Measurements from ENCODE around the gene LMOD1. TPM values are rescaled to one million over a fixed set of nuclear protein-coding genes. Genes with fewer than 3 reads are reported as not detected.
"Not testable (repeated sequence)": the region's sequence is repeated elsewhere in the genome, so short reads cannot be mapped to it uniquely, and the experiment has no call there.

The LMOD1 gene
- 4.7 and 6.0 TPM in 2 replicates for total RNA-seq (2014; rRNA removed; shearing (Covaris generic))

- DNase-seq (ENCODE audit: low read depth) = peak; percentile 91
These were observed at the start of gene LMOD1 for GRCh38 chr1:201946224-201946908. LMOD1 (minus strand) TSS chr1:201946548; CDS start chr1:201946340, 208 bp downstream.

GRCh38 chr1:201990427-201990826 lies 44.1 kb upstream of the LMOD1 start:
- no peak for DNase-seq (ENCODE audit: low read depth)

GRCh38 chr1:201989354-201990128 lies 43.2 kb upstream of the LMOD1 start:
- DNase-seq (ENCODE audit: low read depth) = no peak

- no peak for DNase-seq (ENCODE audit: low read depth)
These were observed 42.3 kb upstream of the LMOD1 start for GRCh38 chr1:201988601-201989000.

- no peak for DNase-seq (ENCODE audit: low read depth)
These were observed 39.0 kb upstream of the LMOD1 start for GRCh38 chr1:201985355-201985754.

- no peak for DNase-seq (ENCODE audit: low read depth)
These were observed 38.1 kb upstream of the LMOD1 start for GRCh38 chr1:201984446-201984845.

GRCh38 chr1:201983380-201983805 lies 37.0 kb upstream of the LMOD1 start:
- DNase-seq (ENCODE audit: low read depth) = no peak

- peak; percentile 89 for DNase-seq (ENCODE audit: low read depth)
These were observed 36.5 kb upstream of the LMOD1 start, which contains the start of gene RNPEP for GRCh38 chr1:201982623-201983379. RNPEP (plus strand) TSS chr1:201982648; CDS start chr1:201982667, 19 bp downstream.

GRCh38 chr1:201982082-201982622 lies 35.8 kb upstream of the LMOD1 start:
- no peak for DNase-seq (ENCODE audit: low read depth)

- peak; percentile 69 for DNase-seq (ENCODE audit: low read depth)
These were observed 24.2 kb upstream of the LMOD1 start for GRCh38 chr1:201970334-201971159.

GRCh38 chr1:201968202-201968925 lies 22.0 kb upstream of the LMOD1 start:
- DNase-seq (ENCODE audit: low read depth) = no peak

GRCh38 chr1:201966171-201966570 lies 19.8 kb upstream of the LMOD1 start:
- no peak for DNase-seq (ENCODE audit: low read depth)

- peak; percentile 33 for DNase-seq (ENCODE audit: low read depth)
These were observed 17.9 kb upstream of the LMOD1 start for GRCh38 chr1:201964261-201964660.

GRCh38 chr1:201962382-201962781 lies 16.0 kb upstream of the LMOD1 start:
- not testable (repeated sequence) for DNase-seq (ENCODE audit: low read depth)

GRCh38 chr1:201958348-201958747 lies 12.0 kb upstream of the LMOD1 start:
- no peak for DNase-seq (ENCODE audit: low read depth)

- no peak for DNase-seq (ENCODE audit: low read depth)
These were observed 9.4 kb upstream of the LMOD1 start for GRCh38 chr1:201955729-201956143.

- peak; percentile 99 for DNase-seq (ENCODE audit: low read depth)
These were observed 8.8 kb upstream of the LMOD1 start, which contains the start of gene TIMM17A for GRCh38 chr1:201955009-201955728. TIMM17A (plus strand) TSS chr1:201955503; CDS start chr1:201955527, 24 bp downstream.

GRCh38 chr1:201954263-201955008 lies 8.1 kb upstream of the LMOD1 start:
- no peak for DNase-seq (ENCODE audit: low read depth)

- DNase-seq (ENCODE audit: low read depth) = no peak
These were observed 3.1 kb upstream of the LMOD1 start for GRCh38 chr1:201949491-201949890.
